Adrenal gland (tissue), 12 donors: Measurements from ENCODE around the gene ZNF592. TPM values are rescaled to one million over a fixed set of nuclear protein-coding genes. Genes with fewer than 3 reads are reported as not detected.

Source experiments
- DNase-seq, 7 donors: peaks; one replicate each; pipeline ENCODE4 v3.0.0-alpha.2; 2019 to 2020
- H3K27ac ChIP-seq, 5 donors: fragments of 200-600 bp; sonication (generic) in 4 of 5; 1 replicate in 3 of 5; 2 replicates in 2 of 5; pipeline versions ENCODE4 v1.5.1 to v1.8.0; 2016 to 2020; ENCODE audit warnings: mild to moderate bottlenecking in 1 of 5
- H3K27me3 ChIP-seq: fragments of 200-600 bp; 2 replicates; pipeline ENCODE4 v1.8.0; 2021
- H3K36me3 ChIP-seq, 2 donors: fragments of 200-600 bp; replicated peaks in 1 of 2; 1 replicate in 1 of 2; 2 replicates in 1 of 2; pipeline versions ENCODE4 v1.5.1 to v1.8.0; 2018 to 2022
- H3K4me1 ChIP-seq, 2 donors: fragments of 200-600 bp; replicated peaks in 1 of 2; 1 replicate in 1 of 2; 2 replicates in 1 of 2; pipeline versions ENCODE4 v1.5.1 to v1.8.0; 2018 to 2021
- H3K4me3 ChIP-seq, 4 donors: fragments of 200-600 bp; sonication (generic) in 3 of 4; one replicate each; pipeline ENCODE4 v1.5.1; 2016 to 2018
- H3K9me3 ChIP-seq, 3 donors: fragments of 200-600 bp; sonication (generic) in 1 of 3; replicated peaks in 1 of 3; 1 replicate in 2 of 3; 2 replicates in 1 of 3; pipeline versions ENCODE4 v1.5.1 to v1.8.0; 2016 to 2021
- CTCF ChIP-seq, 6 experiments: fragments of 450-650 bp in 4 of 6; fragments of 200-600 bp in 2 of 6; sonication (generic) in 1 of 6; IDR thresholded peaks; 1 replicate in 5 of 6; 2 replicates in 1 of 6; pipeline versions ENCODE4 v1.5.1 to v1.8.0; 2016 to 2021; ENCODE audit warnings: antibody characterized with exemption in 6 of 6, mild to moderate bottlenecking in 2 of 6, moderate library complexity in 1 of 6
- POLR2A ChIP-seq, 2 donors: fragments of 450-650 bp; IDR thresholded peaks; one replicate each; pipeline ENCODE4 v1.6.1; 2017; ENCODE audit warnings: antibody characterized with exemption in 2 of 2, mild to moderate bottlenecking in 2 of 2, moderate library complexity in 1 of 2
- whole genome bisulfite sequencing, 4 donors: extraction: QIAGEN DNeasy Blood & Tissue Kit in 2 of 4; methylation state at CpG; one replicate each; pipeline versions ENCODE4 v1.1.5 to v1.1.7; 2013 to 2017; 5-methylcytosine and 5-hydroxymethylcytosine counted together
- intact Hi-C, 2 donors: fragments of 100-400 bp; cut with DNase I; formaldehyde crosslinking; loops; one replicate each; pipeline versions ENCODE4 v1.14.1 to v1.15.0; 2022 to 2023
- polyA plus RNA-seq, 3 donors: library from polyadenylated mRNA; stranded (reverse); fragments of 200-250 nt in 2 of 3; fragments of 350-450 nt in 1 of 3; fragmentation: Illumina TruSeq in 1 of 3; extraction: RNeasy Lipid Tissue Mini Kit (QIAGEN cat#74804) in 1 of 3; gene quantifications; one replicate each; pipeline ENCODE4 v1.2.3, GENCODE V29; 2013 to 2014
- total RNA-seq, 9 donors: library from RNA; depleted of rRNA in 4 of 9; stranded (reverse); fragments of >200 nt in 4 of 9; fragments of 120-200 nt in 1 of 9; fragmentation: NEBNext Ultra II Directional in 1 of 9; extraction: Animal tissue kit (Norgen Biotek cat#: 25700) in 1 of 9; gene quantifications; one replicate each; pipeline versions ENCODE4 v1.1.0 to v1.2.4, GENCODE V29; 2013 to 2023
- donor health status: healthy with polysubstance abuse.
- donor health status: Bipolar disorder and iron deficiency.
- donor health status: DM: yes; HTN: yes; CAD: no.
- donor health status: DM: no; HTN: no; CAD: no.
- donor health status: DM: no; HTN: no; CAD: no.
- donor health status: DM: yes; HTN: yes; CAD: no.

The ZNF592 gene
- total and polyA plus RNA-seq, 12 donors = 8.1 to 30.3 (median 24.2) TPM

GRCh38 chr15:84755736-84756527 is 7.5 kb downstream of the ZNF592 start:
- TF ChIP-seq POLR2A (IDR thresholded peaks at IDR 0.05) = no peak
- TF ChIP-seq CTCF (IDR thresholded peaks at IDR 0.05) = no peak
- WGBS, 4 donors = 76 to 93% (median 90%) methylated on average over 1 of the region's 1 CpG
- H3K36me3 ChIP-seq = no peaks in the 10 kb centered on the region
- no peak for DNase-seq
- no peaks in the 10 kb centered on the region for H3K9me3 ChIP-seq
- H3K27me3 ChIP-seq = no peaks in the 10 kb centered on the region
- H3K4me3 ChIP-seq = no peak overlapping the region
- no peak overlapping the region for H3K27ac ChIP-seq
- intact Hi-C loops = loop anchor here in 1 of 2 donors (10.0 kb wide), 1 partner anchor 59 kb away; the partner anchor contains the start of gene ALPK3
- H3K4me1 ChIP-seq = peaks cover 15 to 71% of the 10 kb centered on the region in 2 donors

DNA sequence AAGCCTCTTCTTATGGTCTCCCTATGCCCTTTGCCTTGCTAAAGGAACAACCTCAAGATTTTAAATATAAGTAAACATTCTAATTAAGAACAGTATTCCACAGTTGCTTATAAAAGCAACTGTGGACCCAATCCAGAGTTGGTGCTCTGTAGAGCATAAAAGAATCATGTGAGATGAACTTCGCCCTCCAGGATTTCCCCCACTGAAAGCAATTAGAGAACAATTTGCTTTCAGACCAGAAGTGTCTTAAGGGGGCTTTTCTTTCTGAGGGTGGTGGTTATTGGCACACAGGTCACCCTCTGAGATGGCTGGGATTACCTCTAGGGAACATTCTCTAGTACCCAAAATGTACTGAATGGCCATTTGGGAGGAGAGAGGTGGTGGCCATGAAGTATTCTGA is 10.6 kb downstream of the ZNF592 start:
- Histone ChIP-seq H3K36me3 (no peaks in the 10 kb centered on the region), H3K9me3 (no peaks in the 10 kb centered on the region), H3K27me3 (no peaks in the 10 kb centered on the region), H3K4me3 (no peak overlapping the region), H3K27ac (no peak overlapping the region), H3K4me1 (peaks cover 29 to 68% of the 10 kb centered on the region in 2 donors)
- intact Hi-C loops = loop anchor here in 1 of 2 donors (10.0 kb wide), 1 partner anchor 56 kb away; the partner anchor contains the start of gene ALPK3
- no peak for DNase-seq
- TF ChIP-seq CTCF (IDR thresholded peaks at IDR 0.05) (no peak), POLR2A (IDR thresholded peaks at IDR 0.05) (no peak)
- 82 to 100% (median 93%) methylated on average over 1 of the region's 1 CpG for WGBS, 4 donors

- Histone ChIP-seq H3K27me3 (no peaks in the 10 kb centered on the region), H3K4me1 (peaks cover 29 to 66% of the 10 kb centered on the region in 2 donors), H3K36me3 (no peaks in the 10 kb centered on the region), H3K4me3 (no peak overlapping the region), H3K9me3 (no peaks in the 10 kb centered on the region), H3K27ac (no peak overlapping the region)
- intact Hi-C loops = no loop called here
- no peak for DNase-seq
- WGBS, 4 donors = 92 to 100% (median 96%) methylated on average over 1 of the region's 1 CpG
- TF ChIP-seq CTCF (IDR thresholded peaks at IDR 0.05) (no peak), POLR2A (IDR thresholded peaks at IDR 0.05) (no peak)
These were observed 11.8 kb downstream of the ZNF592 start for GRCh38 chr15:84760219-84760618.

DNA sequence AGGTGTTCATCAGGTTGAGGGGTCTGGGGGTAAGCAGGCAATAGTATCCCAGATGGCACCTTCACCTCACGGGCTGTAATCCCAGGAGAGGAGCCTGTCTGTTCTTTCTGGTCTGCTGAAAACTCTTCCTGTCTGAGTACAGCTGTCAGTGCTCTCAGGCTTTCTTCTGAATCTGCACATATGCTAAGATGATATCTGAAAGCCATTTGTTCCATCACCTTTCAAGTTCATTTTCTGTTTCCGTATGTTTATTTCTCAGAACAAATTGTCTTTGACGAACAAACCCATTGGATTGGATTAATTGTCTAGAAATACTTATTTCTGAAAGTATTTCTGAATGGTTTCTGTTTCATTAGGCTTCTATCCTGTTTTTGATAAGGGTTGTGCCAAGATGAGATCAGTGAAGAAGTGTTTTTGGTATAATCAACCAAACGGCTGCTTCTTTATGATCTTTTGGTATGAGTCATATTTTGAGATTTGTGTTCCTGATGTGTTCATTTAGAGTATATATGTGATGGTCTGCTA is 13.3 kb downstream of the ZNF592 start:
- no peaks in the 10 kb centered on the region for H3K27me3 ChIP-seq
- no peaks in the 10 kb centered on the region for H3K9me3 ChIP-seq
- H3K4me1 ChIP-seq = peaks cover 29 to 54% of the 10 kb centered on the region in 2 donors
- intact Hi-C loops = no loop called here
- H3K27ac ChIP-seq = peak overlapping the region in 3 of 5 donors; percentile 25 to 42 (median 32)
- no peak overlapping the region for H3K4me3 ChIP-seq
- DNase-seq = no peak
- TF ChIP-seq CTCF (IDR thresholded peaks at IDR 0.05) (no peak), POLR2A (IDR thresholded peaks at IDR 0.05) (no peak)
- WGBS, 4 donors = 20 to 25% (median 25%) methylated on average over 4 of the region's 4 CpGs
- peaks cover 0 to 6% of the 10 kb centered on the region in 2 donors for H3K36me3 ChIP-seq
